GM12878 (cell line): Measurements from ENCODE around the gene CACYBP. TPM values are rescaled to one million over a fixed set of nuclear protein-coding genes. Genes with fewer than 3 reads are reported as not detected.

Source experiments
- ATAC-seq: fragments of 200-7000 bp; cut with Tn5 transposase; 3 replicates; pipeline ENCODE4 v1.9.1; 2020; ENCODE audit warnings: mild to moderate bottlenecking, moderate library complexity
- BruUV-seq: library from RNA; stranded (reverse); fragments of 400-500 nt; replicated peaks from 2 replicates; lab custom pipeline; 2021; lab: Mats Ljungman, UMichigan
- CTCF ChIA-PET: fragments of 300-600 bp; sonication (Branson Sonifier 250); formaldehyde crosslinking; extraction: SDS; loops from one replicate; lab custom pipeline; 2021; ENCODE audit warnings: inconsistent platforms; lab: Yijun Ruan, JAX
- POLR2A ChIA-PET: fragments of 350-600 bp; formaldehyde crosslinking; extraction: SDS; loops from one replicate; lab custom pipeline; 2021; ENCODE audit warnings: inconsistent platforms; lab: Charles Lee
- RAD21 ChIA-PET: fragments of 300-600 bp; sonication (Branson Sonifier 250); formaldehyde crosslinking; loops from one replicate; lab custom pipeline; 2023; ENCODE audit warnings: antibody characterized with exemption; ENCODE audit not compliant: unreplicated experiment; lab: Charles Lee
- SMC1A ChIA-PET: fragments of 300-600 bp; sonication (Branson Sonifier 250); formaldehyde crosslinking; loops from one replicate; lab custom pipeline; 2023; ENCODE audit not compliant: unreplicated experiment, uncharacterized antibody; lab: Charles Lee
- DNase-seq: peaks from one replicate; pipeline ENCODE4 v3.0.0-alpha.2; 2011; ENCODE audit warnings: low read depth, low spot score
- FAIRE-seq: peaks from 3 replicates; lab custom pipeline; 2011; peaks lifted over from hg19 to GRCh38; lab: Jason Lieb, UNC
- H2AFZ ChIP-seq: 2 replicates; pipeline ENCODE4 v1.6.0; 2011; ENCODE audit warnings: low read depth, low read length, control low read depth; ENCODE audit not compliant: control insufficient read depth
- H3K27ac ChIP-seq: 2 replicates; pipeline ENCODE4 v1.5.1; 2011; ENCODE audit warnings: control low read depth; ENCODE audit not compliant: control insufficient read depth, insufficient read depth
- H3K27me3 ChIP-seq, 2 experiments: replicated peaks in 1 of 2; 2 replicates each; pipeline versions ENCODE4 v1.6.0 to v1.6.1; 2011; ENCODE audit warnings: low read length in 1 of 2; ENCODE audit not compliant: control insufficient read depth in 2 of 2, insufficient read depth in 2 of 2
- H3K36me3 ChIP-seq, 2 experiments: 2 replicates each; pipeline ENCODE4 v1.5.1; 2011; ENCODE audit warnings: low read length in 1 of 2; ENCODE audit not compliant: control insufficient read depth in 2 of 2, insufficient read depth in 2 of 2
- H3K4me1 ChIP-seq: 2 replicates; pipeline ENCODE4 v1.6.1; 2011; ENCODE audit warnings: mild to moderate bottlenecking, low read length, moderate library complexity, mixed read lengths; ENCODE audit not compliant: control insufficient read depth, insufficient read depth
- H3K4me2 ChIP-seq: 2 replicates; pipeline ENCODE4 v1.6.0; 2011; ENCODE audit warnings: control low read depth; ENCODE audit not compliant: control insufficient read depth, insufficient read depth
- H3K4me3 ChIP-seq: fragments of 200-600 bp; sonication (generic); 2 replicates; pipeline ENCODE4 v1.5.1; 2016
- H3K79me2 ChIP-seq: 2 replicates; pipeline ENCODE4 v1.6.0; 2011; ENCODE audit warnings: low read length; ENCODE audit not compliant: control insufficient read depth, insufficient read depth
- H3K9ac ChIP-seq: 2 replicates; pipeline ENCODE4 v1.8.0; 2011; ENCODE audit warnings: low read length, control low read depth, mixed read lengths; ENCODE audit not compliant: control insufficient read depth, insufficient read depth
- H3K9me3 ChIP-seq: replicated peaks from 3 replicates; pipeline ENCODE4 v1.5.1; 2011; ENCODE audit warnings: mild to moderate bottlenecking, low read length; ENCODE audit not compliant: control insufficient read depth, insufficient read depth
- H4K20me1 ChIP-seq: 2 replicates; pipeline ENCODE4 v1.6.0; 2011; ENCODE audit not compliant: control insufficient read depth, insufficient read depth
- HDGF ChIP-seq: fragments of 450-650 bp; IDR thresholded peaks from 2 replicates; pipeline ENCODE4 v1.6.1; 2016; ENCODE audit warnings: antibody characterized with exemption
- MLLT1 ChIP-seq: fragments of 450-650 bp; IDR thresholded peaks from 2 replicates; pipeline ENCODE4 v1.6.1; 2016; ENCODE audit warnings: mild to moderate bottlenecking
- MXI1 ChIP-seq: fragments of 150-350 bp; IDR thresholded peaks from 2 replicates; pipeline ENCODE4 v1.6.1; 2011; ENCODE audit warnings: low read depth, mild to moderate bottlenecking, inconsistent platforms, low read length, improper control_type of control experiment
- PRDM15 ChIP-seq: fragments of 450-650 bp; formaldehyde crosslinking; IDR thresholded peaks from 2 replicates; pipeline ENCODE4 v1.4.0; 2020; ENCODE audit warnings: mild to moderate bottlenecking, moderate library complexity
- WGBS: methylation state at CpG from one replicate; pipeline ENCODE4 v1.1.6; 2016; ENCODE audit warnings: low lambda C conversion rate; ENCODE audit not compliant: insufficient replicate concordance, insufficient coverage; ENCODE audit errors: missing lambda C conversion rate; 5-methylcytosine and 5-hydroxymethylcytosine counted together
- in situ Hi-C: fragments of 300-500 bp; cut with MboI; formaldehyde crosslinking; loops from 9 replicates; pipeline ENCODE4 v1.14.3; 2018; ENCODE audit warnings: mixed read lengths
- intact Hi-C: fragments of 100-400 bp; cut with micrococcal nuclease; formaldehyde crosslinking; loops from one replicate; pipeline ENCODE4 v1.14.2; 2022; ENCODE audit not compliant: unreplicated experiment
- polyA plus RNA-seq, 11 experiments: library from polyadenylated mRNA; depleted of rRNA in 4 of 11; unstranded in 6 of 11; stranded (reverse) in 5 of 11; fragments of >200 nt; fragmentation: Nextera tagmentation in 4 of 11; fragmentation: Illumina TruSeq in 1 of 11; extraction: Ambion mirVana in 4 of 11; extraction: Trizol in 1 of 11; gene quantifications; 1 replicate in 1 of 11; 2 replicates in 10 of 11; pipeline versions ENCODE4 v1.2.1 to v1.2.3, GENCODE V29; 2011 to 2016; ENCODE audit warnings: inconsistent platforms in 2 of 11, missing spikeins in 2 of 11, low read depth in 1 of 11
- total RNA-seq, 4 experiments: library from RNA; depleted of rRNA in 3 of 4; stranded (reverse); fragments of >200 nt in 3 of 4; fragmentation: Illumina TruSeq in 1 of 4; extraction: Trizol in 1 of 4; gene quantifications; 2 replicates each; pipeline versions ENCODE4 v1.2.1 to v1.2.3, GENCODE V29; 2013 to 2021

Gene CACYBP
- total and polyA plus RNA-seq, 10 of the 15 experiments (the other 5 are each of a cell fraction or from before 2014, with no cell fraction given): 77.7 to 488 (median 218) TPM

- Histone ChIP-seq H3K4me2 (no peak overlapping the region), H3K27me3 (no peaks in the 10 kb centered on the region), H3K9me3 (no peaks in the 10 kb centered on the region), H3K9ac (no peak overlapping the region)
- SMC1A ChIA-PET: interaction anchor here (0.6 to 7.4 kb wide), 19 partner anchors 10 to 168 kb away, joined by 3 to 81 read pairs (median 5); partner anchors contain the start of genes CACYBP and MRPS14
- TF ChIP-seq MXI1: 0 out of 2 replicates have a peak, but pooled peaks have one; percentile 28
- TF ChIP-seq HDGF: peak; percentile 29; the same call in 1 of the 2 replicates
- 0 out of 2 replicates have a peak, but pooled peaks have one; percentile 8 for TF ChIP-seq MLLT1
- TF ChIP-seq PRDM15 (CRISPR knock-in tag): no peak
- TF ChIP-seq, all 136 proteins: peak for 3
- in situ Hi-C loops: no loop called here
- no peaks in the 10 kb centered on the region for H3K79me2 ChIP-seq
- ATAC-seq (no peak), DNase-seq (no peak), FAIRE-seq (peak; percentile 18)
- intact Hi-C loops: loop anchor here (1.0 to 5.0 kb wide), 4 partner anchors 13 to 181 kb away; partner anchors contain the start of gene CACYBP
- H3K4me3 ChIP-seq: no peak overlapping the region
- no peak overlapping the region for H2AFZ ChIP-seq
- H3K4me1 ChIP-seq: peaks cover 42% of the 10 kb centered on the region
- no TSS peak for BruUV-seq
- ChIA-PET RAD21 (interaction anchor here (0.7 to 4.1 kb wide), 18 partner anchors 9 to 1549 kb away, joined by 3 to 59 read pairs (median 4); partner anchors contain the start of gene CACYBP), CTCF (interaction anchor here (1.1 to 2.8 kb wide), 7 partner anchors 8 to 153 kb away, joined by 3 to 16 read pairs (median 3); partner anchors contain the start of genes CACYBP and MRPS14), POLR2A (interaction anchor here (0.6 to 7.2 kb wide), 13 partner anchors 11 to 182 kb away, joined by 3 to 74 read pairs (median 4); partner anchors contain the start of gene CACYBP)
- H4K20me1 ChIP-seq: no peaks in the 10 kb centered on the region
- WGBS: 36% methylated on average over 4 of the region's 4 CpGs
- H3K27ac ChIP-seq: peak overlapping the region; percentile 50
- no peaks in the 10 kb centered on the region for H3K36me3 ChIP-seq
Observed at GRCh38 chr1:174967845-174968705, 31.7 kb upstream of the CACYBP start.
